Endothelial cell of umbilical vein (primary cell): ENCODE data around the gene WAPL. TPM values are rescaled to one million over a fixed set of nuclear protein-coding genes. Genes with fewer than 3 reads are reported as not detected.

Source experiments
- BruUV-seq: library from RNA; stranded (reverse); fragments of 400-500 nt; replicated peaks from 2 replicates; lab custom pipeline; 2021; lab: Mats Ljungman, UMichigan
- CTCF ChIA-PET: fragments of 300-600, 350-600 bp; sonication (Branson Sonifier 250); formaldehyde crosslinking; loops from one replicate; lab custom pipeline; 2021; ENCODE audit warnings: antibody characterized with exemption, inconsistent platforms; lab: Charles Lee
- POLR2A ChIA-PET: fragments of 300-600, 350-600 bp; sonication (Branson Sonifier 250); formaldehyde crosslinking; loops from one replicate; lab custom pipeline; 2021; ENCODE audit warnings: antibody characterized with exemption, inconsistent platforms; lab: Charles Lee
- DNase-seq: peaks from one replicate; pipeline ENCODE4 v3.0.0-alpha.2; 2011; ENCODE audit warnings: low read depth, low spot score
- FAIRE-seq: peaks from 2 replicates; lab custom pipeline; 2011; peaks lifted over from hg19 to GRCh38; lab: Jason Lieb, UNC
- H2AFZ ChIP-seq: 2 replicates; pipeline ENCODE4 v1.6.0; 2012; ENCODE audit warnings: low read depth, low read length, control low read depth, inconsistent platforms
- H3K27ac ChIP-seq: 2 replicates; pipeline ENCODE4 v1.5.1; 2011; ENCODE audit warnings: low read depth, mild to moderate bottlenecking, control low read depth, low read length, moderate library complexity; ENCODE audit not compliant: insufficient read depth
- H3K27me3 ChIP-seq, 2 experiments: 2 replicates each; pipeline versions ENCODE4 v1.6.0 to v1.6.1; 2011; ENCODE audit warnings: low read length in 2 of 2, mixed read lengths in 1 of 2; ENCODE audit not compliant: control insufficient read depth in 2 of 2, insufficient read depth in 2 of 2
- H3K36me3 ChIP-seq, 2 experiments: 2 replicates in 1 of 2; 3 replicates in 1 of 2; pipeline ENCODE4 v1.5.1; 2011; ENCODE audit warnings: low read length in 2 of 2, mild to moderate bottlenecking in 1 of 2, moderate library complexity in 1 of 2; ENCODE audit not compliant: control insufficient read depth in 2 of 2, insufficient read depth in 2 of 2; ENCODE audit errors: extremely low read depth in 1 of 2
- H3K4me1 ChIP-seq: 3 replicates; pipeline ENCODE4 v1.5.1; 2011; ENCODE audit warnings: mild to moderate bottlenecking, low read length; ENCODE audit not compliant: control insufficient read depth, insufficient read depth; ENCODE audit errors: extremely low read depth
- H3K4me2 ChIP-seq: 2 replicates; pipeline ENCODE4 v1.6.1; 2011; ENCODE audit warnings: low read length, control low read depth, mixed read lengths; ENCODE audit not compliant: insufficient read depth
- H3K4me3 ChIP-seq, 3 experiments: fragments of 200-600 bp in 1 of 3; sonication (generic), shearing (Covaris generic) in 1 of 3; replicated peaks in 1 of 3; 2 replicates each; pipeline ENCODE4 v1.5.1; 2011 to 2016; ENCODE audit warnings: control low read depth in 3 of 3, low read length in 3 of 3, mild to moderate bottlenecking in 2 of 3, inconsistent platforms in 1 of 3, low read depth in 1 of 3, moderate library complexity in 1 of 3; ENCODE audit not compliant: insufficient read depth in 1 of 3
- H3K79me2 ChIP-seq: 2 replicates; pipeline ENCODE4 v1.6.0; 2012; ENCODE audit warnings: low read length, inconsistent platforms; ENCODE audit not compliant: control insufficient read depth, insufficient read depth
- H3K9ac ChIP-seq: replicated peaks from 2 replicates; pipeline ENCODE3; 2011; ENCODE audit warnings: low read length, control low read depth; ENCODE audit not compliant: insufficient read depth; ENCODE audit errors: extremely low read depth
- H3K9me1 ChIP-seq: replicated peaks from 3 replicates; pipeline ENCODE4 v1.6.0; 2011; ENCODE audit warnings: mild to moderate bottlenecking, low read length; ENCODE audit not compliant: control insufficient read depth, insufficient read depth; ENCODE audit errors: extremely low read depth
- H3K9me3 ChIP-seq: replicated peaks from 2 replicates; pipeline ENCODE4 v1.5.1; 2012; ENCODE audit warnings: low read length, inconsistent platforms; ENCODE audit not compliant: control insufficient read depth, insufficient read depth
- H4K20me1 ChIP-seq: replicated peaks from 2 replicates; pipeline ENCODE3; 2011; ENCODE audit warnings: mild to moderate bottlenecking, low read length; ENCODE audit not compliant: control insufficient read depth, insufficient read depth; ENCODE audit errors: extremely low read depth
- CTCF ChIP-seq, 2 donors: IDR thresholded peaks; 1 replicate in 1 of 2; 2 replicates in 1 of 2; pipeline ENCODE4 v1.5.1; 2011; ENCODE audit warnings: low read length in 2 of 2, mild to moderate bottlenecking in 2 of 2, moderate library complexity in 2 of 2, control low read depth in 1 of 2, inconsistent platforms in 1 of 2, low read depth in 1 of 2; ENCODE audit not compliant: insufficient read depth in 1 of 2; ENCODE audit errors: extremely low read depth in 1 of 2
- EZH2 ChIP-seq: IDR thresholded peaks from 2 replicates; pipeline ENCODE4 v1.6.1; 2012; ENCODE audit warnings: borderline replicate concordance, low read depth, mild to moderate bottlenecking, moderate library complexity, low read length, inconsistent platforms; ENCODE audit not compliant: severe bottlenecking
- FOS ChIP-seq: IDR thresholded peaks from 2 replicates; pipeline ENCODE4 v1.6.1; 2011; ENCODE audit warnings: mild to moderate bottlenecking, low read length, moderate library complexity, borderline replicate concordance; ENCODE audit not compliant: insufficient read depth
- GATA2 ChIP-seq: IDR thresholded peaks from 2 replicates; pipeline ENCODE4 v1.7.0; 2011; ENCODE audit warnings: low read depth, mild to moderate bottlenecking, moderate library complexity, mixed read lengths, low read length; ENCODE audit not compliant: insufficient read length, insufficient read depth
- JUN ChIP-seq: IDR thresholded peaks from 2 replicates; pipeline ENCODE4 v1.6.1; 2011; ENCODE audit warnings: borderline replicate concordance, low read depth; ENCODE audit not compliant: insufficient read length, insufficient read depth
- MAX ChIP-seq: IDR thresholded peaks from 2 replicates; pipeline ENCODE4 v1.6.1; 2011; ENCODE audit not compliant: insufficient read depth, insufficient read length
- MYC ChIP-seq: IDR thresholded peaks from one replicate; pipeline ENCODE4 v1.6.1; 2011; ENCODE audit warnings: mild to moderate bottlenecking, low read depth, low read length
- POLR2A ChIP-seq: IDR thresholded peaks from 2 replicates; pipeline ENCODE4 v1.6.1; 2012; ENCODE audit warnings: low read depth, mild to moderate bottlenecking, control low read depth, low read length
- POLR2AphosphoS5 ChIP-seq: IDR thresholded peaks from 2 replicates; pipeline ENCODE4 v1.6.1; 2012; ENCODE audit warnings: low read depth, mild to moderate bottlenecking, control low read depth, low read length, moderate library complexity; ENCODE audit not compliant: insufficient read depth
- dilution Hi-C: fragments of 300-500 bp; cut with MboI; formaldehyde crosslinking; loops from one replicate; pipeline ENCODE4 v1.15.0; 2019; ENCODE audit warnings: low sequenced_read_pairs; ENCODE audit not compliant: extremely low pct_ligation_motif_present
- intact Hi-C: fragments of 100-400 bp; cut with micrococcal nuclease; formaldehyde crosslinking; loops from one replicate; pipeline ENCODE4 v1.10.0; 2022
- polyA plus RNA-seq, 4 experiments: library from polyadenylated mRNA; depleted of rRNA in 3 of 4; stranded (reverse) in 3 of 4; unstranded in 1 of 4; fragments of >200 nt; gene quantifications; 2 replicates each; pipeline versions ENCODE4 v1.2.1 to v1.2.3, GENCODE V29; 2011 to 2012; ENCODE audit warnings: missing spikeins in 1 of 4
- total RNA-seq: library from RNA; stranded (reverse); gene quantifications from 2 replicates; pipeline ENCODE4 v1.2.3, GENCODE V29; 2021

WAPL gene
- total and polyA plus RNA-seq, 2 donors (not counting 3 experiments of a cell fraction or from before 2014, with no cell fraction given) = 9.2 to 35.1 TPM

GRCh38 chr10:86399514-86399878, 122.1 kb downstream of the WAPL start:
- ChIA-PET CTCF (interaction anchor here (0.7 to 7.8 kb wide), 23 partner anchors 8 to 1859 kb away, joined by 3 to 213 read pairs (median 5); partner anchors contain the start of gene WAPL), POLR2A (no interaction called here)
- H3K4me2 ChIP-seq = no peak overlapping the region
- H3K9ac ChIP-seq = no peak overlapping the region
- H3K4me3 ChIP-seq = no peak overlapping the region
- no peak for TF ChIP-seq FOS
- no peak for TF ChIP-seq CTCF (IDR thresholded peaks at IDR 0.05; ENCODE audit: extremely low read depth in 1 of 2, insufficient read depth in 1 of 2, low read depth in 1 of 2, low read length in 2 of 2)
- no peak for TF ChIP-seq JUN
- TF ChIP-seq GATA2 = no peak
- intact Hi-C loops = no loop called here
- peaks cover 23% of the 10 kb centered on the region for H3K4me1 ChIP-seq
- H3K9me3 ChIP-seq = no peaks in the 10 kb centered on the region
- no peaks in the 10 kb centered on the region for H3K9me1 ChIP-seq
- FAIRE-seq = no peak
- H2AFZ ChIP-seq = no peak overlapping the region
- H3K79me2 ChIP-seq = no peaks in the 10 kb centered on the region
- BruUV-seq = no TSS peak
- dilution Hi-C loops = no loop called here
- no peaks in the 10 kb centered on the region for H3K36me3 ChIP-seq
- no peaks in the 10 kb centered on the region for H4K20me1 ChIP-seq
- peaks cover 18% of the 10 kb centered on the region in 2 experiments for H3K27me3 ChIP-seq
- DNase-seq = no peak
- no peak overlapping the region for H3K27ac ChIP-seq

GRCh38 chr10:86397120-86397519, 124.5 kb downstream of the WAPL start:
- DNase-seq (no peak), FAIRE-seq (no peak)
- CTCF ChIA-PET = interaction anchor here (7.8 kb wide), 1 partner anchor 187 kb away, joined by 213 read pairs; no protein-coding TSS in a partner anchor
- POLR2A ChIA-PET = no interaction called here
- Histone ChIP-seq H3K4me1 (peaks cover 22% of the 10 kb centered on the region), H2AFZ (no peak overlapping the region), H3K4me2 (no peak overlapping the region), H3K36me3 (no peaks in the 10 kb centered on the region), H3K27me3 (peaks cover 8 to 16% of the 10 kb centered on the region in 2 experiments), H3K9ac (no peak overlapping the region), H3K27ac (no peak overlapping the region), H3K9me3 (no peaks in the 10 kb centered on the region), H3K4me3 (no peak overlapping the region), H3K79me2 (no peaks in the 10 kb centered on the region), H3K9me1 (no peaks in the 10 kb centered on the region), H4K20me1 (no peaks in the 10 kb centered on the region)
- no peak for TF ChIP-seq MYC
- TF ChIP-seq JUN = no peak
- TF ChIP-seq FOS = no peak
- TF ChIP-seq POLR2AphosphoS5 = no peak
- no peak for TF ChIP-seq POLR2A
- TF ChIP-seq CTCF (IDR thresholded peaks at IDR 0.05; ENCODE audit: extremely low read depth in 1 of 2, insufficient read depth in 1 of 2, low read depth in 1 of 2, low read length in 2 of 2) = no peak
- no peak for TF ChIP-seq GATA2
- TF ChIP-seq EZH2 = no peak
- no peak for TF ChIP-seq MAX
- intact Hi-C loops = no loop called here
- dilution Hi-C loops = no loop called here
- BruUV-seq = no TSS peak
